Panc1 (cell line): ENCODE measurements around the gene MGAT4A.

Source experiments
- CTCF ChIP-seq: fragments of 450-650 bp; IDR thresholded peaks from 2 replicates; pipeline ENCODE4 v1.5.1; 2017; ENCODE audit warnings: mild to moderate bottlenecking
- POLR2AphosphoS5 ChIP-seq: IDR thresholded peaks from 2 replicates; pipeline ENCODE4 v1.6.1; 2012; ENCODE audit warnings: mild to moderate bottlenecking, low read depth, low read length, moderate library complexity
- REST ChIP-seq, 2 experiments: IDR thresholded peaks; 2 replicates each; pipeline ENCODE4 v1.6.1; 2011 to 2012; ENCODE audit warnings: low read depth in 2 of 2, control low read depth in 1 of 2, low read length in 1 of 2, mild to moderate bottlenecking in 1 of 2, moderate library complexity in 1 of 2; ENCODE audit not compliant: insufficient read depth in 1 of 2

- TF ChIP-seq CTCF (no peak), POLR2AphosphoS5 (no peak), REST (IDR thresholded peaks at IDR 0.05; ENCODE audit: insufficient read depth in 1 of 2, low read depth in 2 of 2, low read length in 1 of 2) (no peak)
Measured at GRCh38 chr2:98579926-98580325, 151.0 kb downstream of the MGAT4A start.
